A673 (cell line): ENCODE results near the gene FUT4. TPM values are rescaled to one million over a fixed set of nuclear protein-coding genes. Genes with fewer than 3 reads are reported as not detected.
"Not testable (repeated sequence)": the region's sequence is repeated elsewhere in the genome, so short reads cannot be mapped to it uniquely, and the experiment has no call there.

ENCODE experiments used
- BruUV-seq: library from RNA; stranded (reverse); fragments of 400-500 nt; replicated peaks from 2 replicates; lab custom pipeline; 2021; lab: Mats Ljungman, UMichigan
- CTCF ChIA-PET: fragments of 300-600 bp; sonication (Branson Sonifier 250); formaldehyde crosslinking; loops from one replicate; lab custom pipeline; 2022; ENCODE audit warnings: antibody characterized with exemption; lab: Charles Lee
- POLR2A ChIA-PET: fragments of 300-600 bp; sonication (Branson Sonifier 250); formaldehyde crosslinking; loops from one replicate; lab custom pipeline; 2022; ENCODE audit warnings: antibody characterized with exemption; ENCODE audit not compliant: low non-redundant PET; lab: Charles Lee
- DNase-seq: peaks from one replicate; pipeline ENCODE4 v3.0.0-alpha.2; 2015; ENCODE audit warnings: low spot score
- H3K27ac ChIP-seq: fragments of 200-600 bp; sonication (generic); 2 replicates; pipeline ENCODE4 v1.5.1; 2016; ENCODE audit warnings: mixed run types, low read depth, mild to moderate bottlenecking, mixed read lengths, antibody characterized with exemption, low read length; ENCODE audit not compliant: poor library complexity, severe bottlenecking
- H3K27me3 ChIP-seq: fragments of 200-600 bp; sonication (generic); replicated peaks from 2 replicates; pipeline ENCODE4 v1.6.1; 2017; ENCODE audit warnings: mixed run types, low read depth, mild to moderate bottlenecking, mixed read lengths, antibody characterized with exemption, low read length; ENCODE audit not compliant: insufficient read depth, poor library complexity
- H3K36me3 ChIP-seq: fragments of 200-600 bp; sonication (generic); 2 replicates; pipeline ENCODE4 v1.6.1; 2016; ENCODE audit warnings: mixed run types, mild to moderate bottlenecking, mixed read lengths, antibody characterized with exemption, low read length; ENCODE audit not compliant: insufficient read depth, poor library complexity, severe bottlenecking
- H3K4me1 ChIP-seq: fragments of 200-600 bp; sonication (generic); 2 replicates; pipeline ENCODE4 v1.6.1; 2017; ENCODE audit warnings: mixed run types, mild to moderate bottlenecking, mixed read lengths, antibody characterized with exemption, low read length; ENCODE audit not compliant: insufficient read depth, poor library complexity, severe bottlenecking
- H3K4me3 ChIP-seq: fragments of 200-600 bp; sonication (generic); 2 replicates; pipeline ENCODE4 v1.5.1; 2016; ENCODE audit warnings: low read depth, mixed run types, mild to moderate bottlenecking, mixed read lengths, low read length; ENCODE audit not compliant: poor library complexity, severe bottlenecking
- H3K9me3 ChIP-seq: fragments of 200-600 bp; sonication (generic); 2 replicates; pipeline ENCODE4 v1.6.1; 2016; ENCODE audit warnings: mixed run types, low read depth, mild to moderate bottlenecking, mixed read lengths, antibody characterized with exemption, low read length; ENCODE audit not compliant: poor library complexity, severe bottlenecking
- EZH2 ChIP-seq: fragments of 200-600 bp; sonication (generic); IDR thresholded peaks from 2 replicates; pipeline ENCODE4 v1.6.1; 2017; ENCODE audit warnings: borderline replicate concordance, low read depth, mild to moderate bottlenecking, mixed read lengths, antibody characterized with exemption, low read length; ENCODE audit not compliant: poor library complexity, severe bottlenecking
- intact Hi-C: fragments of 100-400 bp; cut with micrococcal nuclease; formaldehyde crosslinking; loops from one replicate; pipeline ENCODE4 v1.10.0; 2022; ENCODE audit not compliant: unreplicated experiment
- total RNA-seq: library from RNA; stranded (reverse); gene quantifications from 2 replicates; pipeline ENCODE4 v1.2.3, GENCODE V29; 2021
- TF ChIP-seq, protein P1 (sequence below): fragments of 300-800, 200-600 bp; sonication (generic); conservative IDR thresholded peaks from 2 replicates; pipeline ENCODE4 v1.5.1; 2017; ENCODE audit warnings: low read depth, mild to moderate bottlenecking, antibody characterized with exemption, low read length, moderate library complexity, mixed read lengths

The FUT4 gene
- total RNA-seq, 1 experiment from 2014 or later, result 7.7 TPM

DNA sequence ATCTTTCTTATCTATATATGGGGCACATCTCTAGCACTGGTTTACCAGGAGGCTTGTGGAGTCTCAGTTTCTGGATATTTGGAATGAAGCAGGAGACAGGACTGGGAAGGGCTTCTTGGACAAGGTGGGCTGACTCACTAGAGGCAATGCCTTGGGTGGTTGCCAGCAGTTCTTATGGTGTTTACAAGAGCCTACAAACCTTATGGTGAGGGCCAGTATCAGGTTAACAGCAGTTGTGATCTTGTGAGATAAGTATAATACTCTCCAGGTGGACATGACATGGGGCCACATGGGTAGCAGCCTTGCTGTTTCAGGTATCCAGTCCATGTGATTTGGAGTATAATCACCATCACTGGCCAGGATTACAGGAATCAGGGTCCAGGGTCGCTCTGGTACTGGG is 10.2 kb downstream of the FUT4 start:
- Histone ChIP-seq H3K27ac (no peak overlapping the region), H3K36me3 (no peaks in the 10 kb centered on the region), H3K4me1 (peaks cover 4% of the 10 kb centered on the region), H3K27me3 (no peaks in the 10 kb centered on the region), H3K9me3 (no peaks in the 10 kb centered on the region), H3K4me3 (no peak overlapping the region)
- no peak for DNase-seq
- no TSS peak for BruUV-seq
- TF ChIP-seq, protein P1, sequence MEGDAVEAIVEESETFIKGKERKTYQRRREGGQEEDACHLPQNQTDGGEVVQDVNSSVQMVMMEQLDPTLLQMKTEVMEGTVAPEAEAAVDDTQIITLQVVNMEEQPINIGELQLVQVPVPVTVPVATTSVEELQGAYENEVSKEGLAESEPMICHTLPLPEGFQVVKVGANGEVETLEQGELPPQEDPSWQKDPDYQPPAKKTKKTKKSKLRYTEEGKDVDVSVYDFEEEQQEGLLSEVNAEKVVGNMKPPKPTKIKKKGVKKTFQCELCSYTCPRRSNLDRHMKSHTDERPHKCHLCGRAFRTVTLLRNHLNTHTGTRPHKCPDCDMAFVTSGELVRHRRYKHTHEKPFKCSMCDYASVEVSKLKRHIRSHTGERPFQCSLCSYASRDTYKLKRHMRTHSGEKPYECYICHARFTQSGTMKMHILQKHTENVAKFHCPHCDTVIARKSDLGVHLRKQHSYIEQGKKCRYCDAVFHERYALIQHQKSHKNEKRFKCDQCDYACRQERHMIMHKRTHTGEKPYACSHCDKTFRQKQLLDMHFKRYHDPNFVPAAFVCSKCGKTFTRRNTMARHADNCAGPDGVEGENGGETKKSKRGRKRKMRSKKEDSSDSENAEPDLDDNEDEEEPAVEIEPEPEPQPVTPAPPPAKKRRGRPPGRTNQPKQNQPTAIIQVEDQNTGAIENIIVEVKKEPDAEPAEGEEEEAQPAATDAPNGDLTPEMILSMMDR, result no peak
- no peak for TF ChIP-seq EZH2
- ChIA-PET POLR2A (interaction anchor here (0.6 kb wide), 1 partner anchor 375 kb away, joined by 3 read pairs; no protein-coding TSS in a partner anchor), CTCF (no interaction called here)
- intact Hi-C loops, result no loop called here

DNA sequence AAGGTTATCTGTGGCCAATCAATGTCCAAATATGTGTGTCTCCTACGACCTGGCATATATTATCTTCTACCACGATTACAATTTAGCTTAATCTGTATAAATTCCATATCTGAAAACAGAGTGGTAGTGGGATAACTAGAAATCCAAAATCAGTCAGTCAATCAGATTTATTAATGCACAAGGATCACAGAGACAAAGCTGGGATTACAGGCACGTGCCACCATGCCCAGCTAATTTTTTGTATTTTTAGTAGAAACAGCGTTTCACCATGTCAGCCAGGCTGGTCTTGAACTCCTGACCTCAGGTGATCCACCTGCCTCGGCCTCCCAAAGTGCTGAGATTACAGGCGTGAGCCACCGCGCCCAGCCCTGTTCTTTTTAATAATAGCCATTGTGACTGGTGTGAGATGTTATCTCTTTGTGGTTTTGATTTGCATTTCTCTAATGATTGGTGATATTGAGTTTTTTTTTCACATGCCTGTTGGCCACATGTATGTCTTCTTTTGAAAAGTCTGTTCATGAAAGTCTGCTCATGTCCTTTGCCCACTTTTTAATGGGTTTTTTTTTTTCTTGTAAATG is 12.1 kb downstream of the FUT4 start:
- H3K4me3 ChIP-seq, H3K9me3 ChIP-seq, intact Hi-C loops, POLR2A ChIA-PET, H3K27ac ChIP-seq, DNase-seq, H3K4me1 ChIP-seq, CTCF ChIA-PET, H3K36me3 ChIP-seq, BruUV-seq, H3K27me3 ChIP-seq: not testable (repeated sequence)

DNA sequence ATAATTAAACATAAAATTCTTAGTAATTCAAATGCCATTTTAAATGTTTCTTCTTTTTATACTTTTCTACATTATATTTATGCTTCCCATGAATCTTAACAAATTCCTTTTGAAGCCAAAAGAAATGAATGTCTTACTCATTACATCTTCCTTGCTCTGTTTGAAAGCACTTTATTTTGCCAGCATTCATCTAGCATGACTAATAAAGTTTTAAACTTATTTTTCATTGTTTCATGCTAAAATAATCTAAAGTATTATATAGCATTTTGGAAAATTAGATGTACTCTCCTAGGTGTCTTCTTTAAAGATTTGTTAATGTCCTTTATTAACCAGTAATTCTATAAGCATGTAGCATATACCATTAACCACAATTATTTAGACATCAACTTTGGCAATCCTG is 13.7 kb downstream of the FUT4 start:
- ChIA-PET CTCF (no interaction called here), POLR2A (no interaction called here)
- intact Hi-C loops, result no loop called here
- Histone ChIP-seq H3K36me3 (no peaks in the 10 kb centered on the region), H3K27ac (no peak overlapping the region), H3K27me3 (no peaks in the 10 kb centered on the region), H3K4me3 (no peak overlapping the region), H3K9me3 (no peaks in the 10 kb centered on the region), H3K4me1 (peaks cover 9% of the 10 kb centered on the region)
- BruUV-seq, result no TSS peak
- no peak for TF ChIP-seq EZH2
- TF ChIP-seq, protein P1, result no peak
- no peak for DNase-seq

DNA sequence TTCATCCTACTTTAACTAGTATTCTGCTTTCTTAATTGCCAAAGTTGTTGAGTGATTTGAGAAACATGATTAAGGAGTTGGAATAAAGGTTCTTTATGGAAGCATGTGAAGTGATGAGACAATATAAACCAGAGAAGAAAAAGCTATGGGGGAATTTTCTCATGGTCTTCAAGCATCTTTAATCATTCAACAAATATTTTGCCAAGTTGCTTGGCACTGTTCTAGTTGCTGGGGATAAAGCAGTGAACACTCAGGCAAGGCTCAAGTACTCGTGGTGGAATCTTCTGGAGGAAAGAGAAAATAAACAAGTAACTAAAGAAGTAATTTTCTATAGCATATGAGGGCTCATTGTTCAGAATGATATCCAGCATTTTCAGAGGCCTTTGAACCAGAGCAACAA is 14.3 kb downstream of the FUT4 start:
- Histone ChIP-seq H3K27ac (no peak overlapping the region), H3K36me3 (no peaks in the 10 kb centered on the region), H3K4me1 (peaks cover 9% of the 10 kb centered on the region), H3K27me3 (no peaks in the 10 kb centered on the region), H3K9me3 (no peaks in the 10 kb centered on the region), H3K4me3 (no peak overlapping the region)
- intact Hi-C loops, result no loop called here
- POLR2A ChIA-PET, result no interaction called here
- TF ChIP-seq, protein P1, result no peak
- no peak for TF ChIP-seq EZH2
- DNase-seq, result no peak
- CTCF ChIA-PET, result no interaction called here
- no TSS peak for BruUV-seq
